Pons (tissue), 1 donor: Measurements from ENCODE around the gene HIGD1C.
A peak's percentile ranks its signal among the peaks of the same experiment; 100 is the strongest.
"Not testable (repeated sequence)": the region's sequence is repeated elsewhere in the genome, so short reads cannot be mapped to it uniquely, and the experiment has no call there.

Experiments used
- DNase-seq: peaks from one replicate; pipeline ENCODE4 v3.0.0-alpha.2; 2016; ENCODE audit warnings: low spot score

Gene HIGD1C

GRCh38 chr12:50933459-50934124, 18.8 kb upstream of the HIGD1C start:
- no peak for DNase-seq

GRCh38 chr12:50934371-50934851, 17.9 kb upstream of the HIGD1C start:
- DNase-seq, result peak; percentile 67

GRCh38 chr12:50934981-50935807, 17.1 kb upstream of the HIGD1C start:
- no peak for DNase-seq

- no peak for DNase-seq
Measured at GRCh38 chr12:50936821-50937530, 15.4 kb upstream of the HIGD1C start.

GRCh38 chr12:50937653-50938052, 14.7 kb upstream of the HIGD1C start:
- DNase-seq, result no peak

- no peak for DNase-seq
Measured at GRCh38 chr12:50947933-50948626, 4.3 kb upstream of the HIGD1C start.

GRCh38 chr12:50948798-50949197, 3.5 kb upstream of the HIGD1C start:
- DNase-seq, result no peak

GRCh38 chr12:50949801-50950302, 2.5 kb upstream of the HIGD1C start:
- no peak for DNase-seq

GRCh38 chr12:50951112-50951511, 1.2 kb upstream of the HIGD1C start:
- no peak for DNase-seq

- DNase-seq, result no peak
Measured at GRCh38 chr12:50953047-50953446, 703 bp downstream of the HIGD1C start.

- not testable (repeated sequence) for DNase-seq
Measured at GRCh38 chr12:50954789-50955188, 2.4 kb downstream of the HIGD1C start.

GRCh38 chr12:50955288-50955687, 2.9 kb downstream of the HIGD1C start:
- no peak for DNase-seq

- DNase-seq, result no peak
Measured at GRCh38 chr12:50955697-50956096, 3.4 kb downstream of the HIGD1C start.

- no peak for DNase-seq
Measured at GRCh38 chr12:50960130-50960529, 7.8 kb downstream of the HIGD1C start.

GRCh38 chr12:50961708-50962107, 9.4 kb downstream of the HIGD1C start:
- DNase-seq, result no peak

GRCh38 chr12:50964432-50964831, 12.1 kb downstream of the HIGD1C start:
- DNase-seq, result no peak

GRCh38 chr12:50971946-50972345, 19.6 kb downstream of the HIGD1C start:
- DNase-seq, result no peak

GRCh38 chr12:50979369-50980052, 27.2 kb downstream of the HIGD1C start:
- DNase-seq, result no peak

GRCh38 chr12:50980545-50980944, 28.2 kb downstream of the HIGD1C start:
- no peak for DNase-seq

- DNase-seq, result no peak
Measured at GRCh38 chr12:50981319-50982239, 29.2 kb downstream of the HIGD1C start.
